DMS153 treated with DMSO at 0.1 percent for 48 hours (cell line): ENCODE measurements around the gene PRKCQ.
"Not testable (repeated sequence)": the region's sequence is repeated elsewhere in the genome, so short reads cannot be mapped to it uniquely, and the experiment has no call there.

ENCODE experiments used
- DNase-seq: peaks from one replicate; lab custom pipeline; 2025; ENCODE audit not compliant: unreplicated experiment; lab: John Stamatoyannopoulos, UW

Gene PRKCQ

DNA sequence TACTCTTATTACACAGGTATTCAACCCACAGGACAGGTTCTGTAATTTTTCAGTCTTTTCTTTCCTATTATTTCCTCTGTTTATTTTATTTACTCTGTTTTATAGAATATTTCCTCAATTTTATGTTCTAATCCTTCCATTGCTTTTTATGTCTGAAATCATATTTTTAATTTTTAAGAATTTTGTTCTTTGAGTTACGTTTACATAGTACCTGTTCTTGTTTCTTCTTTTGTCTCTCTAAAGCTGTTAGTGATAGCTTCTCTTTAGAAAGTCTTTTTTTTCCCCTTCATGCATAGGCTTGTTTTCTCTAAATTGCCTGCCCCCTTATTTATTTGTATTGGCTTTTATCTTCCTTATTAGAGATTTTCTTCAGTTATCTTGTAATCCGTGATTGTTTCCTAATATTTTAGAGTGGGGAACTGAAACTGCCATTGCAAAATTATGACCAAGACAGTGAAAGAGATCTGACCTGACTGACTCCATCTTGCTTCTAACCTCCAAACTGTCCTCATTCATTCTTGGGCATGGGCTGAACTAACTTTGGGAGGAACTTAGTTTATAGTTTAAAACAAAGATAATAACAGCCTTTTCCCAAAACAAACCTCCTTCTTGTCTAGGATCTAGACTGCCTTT, 189.7 kb downstream of the PRKCQ start:
- no peak for DNase-seq

DNA sequence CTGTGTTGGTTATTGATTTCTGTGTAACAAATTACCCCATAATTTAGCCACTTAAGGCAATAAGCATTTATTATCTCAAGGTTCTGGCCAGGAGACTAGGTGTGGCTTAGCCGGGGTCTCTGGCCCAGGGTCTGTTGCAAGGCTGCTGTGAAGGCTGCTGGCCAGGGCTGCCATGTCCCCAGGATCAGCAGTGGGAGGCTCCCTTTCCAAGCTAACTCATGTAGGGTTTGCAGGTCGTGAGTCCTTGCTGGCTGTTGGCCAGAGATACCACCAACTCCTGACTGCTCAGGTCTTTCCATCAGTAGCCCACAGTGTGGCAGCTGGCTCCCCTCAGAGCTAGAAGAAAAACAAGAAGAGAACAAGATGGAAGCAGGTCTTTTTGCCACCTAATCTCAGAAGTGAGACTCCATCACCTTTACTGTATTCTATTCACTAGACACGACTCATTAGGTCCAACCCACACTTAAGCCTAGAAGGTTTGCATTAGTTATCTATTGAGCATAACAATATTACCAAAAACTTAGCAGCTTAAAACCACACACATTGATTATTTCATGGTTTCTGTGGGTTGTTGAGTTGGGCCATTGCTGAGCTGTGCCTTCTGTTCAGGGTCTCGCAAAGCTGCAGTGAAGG, 191.7 kb downstream of the PRKCQ start:
- no peak for DNase-seq

DNA sequence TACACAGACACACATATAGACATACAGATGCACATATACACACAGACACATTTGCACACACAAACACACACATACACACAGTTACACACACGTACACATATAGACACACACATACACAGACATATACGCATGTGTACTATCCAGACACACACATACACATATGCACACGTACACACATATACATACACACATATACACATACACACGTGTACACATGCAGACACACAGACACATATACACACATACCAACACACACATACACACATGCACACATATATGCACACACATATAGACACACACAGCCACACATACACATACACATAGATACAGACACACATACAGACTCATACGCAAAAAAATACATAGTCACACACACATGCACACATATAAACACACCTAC, 193.1 kb downstream of the PRKCQ start:
- DNase-seq: no peak

DNA sequence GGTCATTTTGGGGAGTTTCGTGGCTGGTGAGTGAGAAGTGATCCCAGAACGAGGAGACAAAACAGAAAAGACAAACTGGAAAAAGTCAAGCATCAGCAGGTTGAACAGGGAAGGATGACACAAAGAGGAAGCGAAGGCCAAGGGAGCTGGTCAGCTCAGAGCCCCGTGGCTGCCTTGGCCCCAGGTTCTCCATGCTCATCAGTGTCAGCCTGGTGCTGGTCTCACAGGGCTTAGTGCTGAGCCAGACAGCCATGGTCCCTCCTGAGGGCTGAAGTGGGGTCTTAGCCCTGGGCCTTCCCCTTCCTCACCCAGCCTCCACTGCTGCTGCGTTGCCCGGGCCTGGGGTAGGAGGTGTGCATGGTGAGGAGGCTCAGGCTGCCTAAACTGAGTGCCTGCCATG, 193.7 kb downstream of the PRKCQ start:
- DNase-seq: no peak

DNA sequence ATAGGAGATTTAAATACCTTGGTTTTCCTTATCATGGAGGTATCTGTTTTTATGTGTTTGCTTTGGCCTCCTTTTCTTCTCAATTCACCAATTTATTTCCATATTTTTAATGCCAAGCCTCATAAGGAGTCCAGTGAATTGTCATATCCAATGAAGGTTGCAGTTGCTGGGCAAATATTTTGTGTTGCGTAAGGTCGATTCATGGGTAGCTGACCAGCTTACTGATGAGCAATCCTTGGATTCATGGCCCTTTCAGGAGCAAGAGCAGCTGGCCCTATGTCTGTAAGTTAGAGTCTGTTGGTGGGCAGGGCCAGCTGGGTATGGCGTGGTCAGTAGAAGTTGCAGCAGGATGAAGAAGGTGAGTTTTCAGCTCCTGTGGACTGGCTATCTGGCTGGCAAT, 194.4 kb downstream of the PRKCQ start:
- no peak for DNase-seq

DNA sequence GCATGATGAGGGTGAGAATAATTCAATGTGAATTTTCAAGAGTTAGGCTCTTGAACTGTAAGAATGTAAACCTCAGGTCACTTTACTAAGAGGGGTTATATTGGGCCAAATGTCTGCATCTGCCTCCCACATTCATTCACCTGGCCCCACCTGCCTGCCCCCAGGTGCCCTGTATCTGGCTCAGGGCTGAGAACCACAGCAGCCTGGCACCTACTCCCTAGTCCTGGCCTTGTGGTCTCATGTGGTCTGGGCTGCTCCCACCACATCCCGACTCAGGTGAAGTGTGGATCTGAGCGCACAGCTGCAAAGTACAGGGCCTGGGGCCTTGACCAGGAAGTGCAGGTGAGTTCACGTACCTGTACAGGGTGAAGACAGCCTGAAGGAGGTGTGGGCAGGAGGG, 195.2 kb downstream of the PRKCQ start:
- no peak for DNase-seq

DNA sequence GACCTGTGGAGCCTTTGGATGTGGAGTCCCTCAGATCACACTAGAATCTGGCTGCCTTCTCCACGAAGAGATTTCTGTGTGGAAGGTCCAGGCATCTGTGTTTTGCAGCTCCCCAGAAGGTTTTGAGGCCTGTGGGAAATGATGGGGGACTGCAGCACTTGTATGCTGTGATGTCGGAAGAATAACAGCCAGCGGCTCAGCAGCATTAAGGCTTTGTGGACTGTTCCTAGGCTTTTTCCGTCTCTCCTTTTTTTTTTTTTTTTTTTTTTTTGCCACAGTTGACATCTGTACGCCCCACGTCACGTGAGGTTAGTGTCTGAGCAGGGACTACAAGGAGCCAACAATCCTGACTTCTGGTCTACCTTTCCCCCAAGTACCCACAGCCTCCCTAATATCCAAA, 196.0 kb downstream of the PRKCQ start:
- DNase-seq: no peak

DNA sequence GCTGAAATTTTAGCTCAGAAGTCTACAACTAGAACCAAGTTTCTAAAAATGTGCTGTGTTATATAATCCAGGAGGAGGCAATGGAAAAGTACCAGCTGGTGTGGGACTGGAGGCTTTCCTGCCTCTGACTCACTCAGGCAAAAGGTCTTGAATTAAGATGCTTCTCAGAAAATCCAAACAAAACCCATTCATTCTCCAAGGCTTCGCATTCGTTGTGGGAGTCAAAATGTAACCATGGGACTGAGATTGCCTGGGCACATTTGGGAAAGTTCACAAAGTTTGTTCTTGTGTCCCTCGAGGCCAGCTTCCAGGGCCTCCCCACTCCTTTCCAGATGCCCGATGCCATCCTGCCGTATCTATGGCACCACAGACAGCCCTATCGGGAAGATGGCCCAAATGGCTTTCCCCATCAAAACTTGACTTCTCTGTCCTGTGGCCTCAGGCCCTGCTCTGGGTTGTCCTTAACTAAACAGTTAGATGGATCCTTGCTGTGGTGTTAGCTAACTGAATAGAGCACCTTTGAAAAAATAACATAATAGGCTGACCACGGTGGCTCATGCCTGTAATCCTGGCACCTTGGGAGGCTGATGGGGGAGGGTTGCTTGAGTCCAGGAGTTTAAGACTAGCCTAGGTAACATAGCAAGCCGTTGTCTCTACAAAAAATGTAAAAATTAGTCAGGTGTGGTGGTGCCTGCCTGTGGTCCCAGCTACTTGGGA, 196.8 kb downstream of the PRKCQ start:
- no peak for DNase-seq

DNA sequence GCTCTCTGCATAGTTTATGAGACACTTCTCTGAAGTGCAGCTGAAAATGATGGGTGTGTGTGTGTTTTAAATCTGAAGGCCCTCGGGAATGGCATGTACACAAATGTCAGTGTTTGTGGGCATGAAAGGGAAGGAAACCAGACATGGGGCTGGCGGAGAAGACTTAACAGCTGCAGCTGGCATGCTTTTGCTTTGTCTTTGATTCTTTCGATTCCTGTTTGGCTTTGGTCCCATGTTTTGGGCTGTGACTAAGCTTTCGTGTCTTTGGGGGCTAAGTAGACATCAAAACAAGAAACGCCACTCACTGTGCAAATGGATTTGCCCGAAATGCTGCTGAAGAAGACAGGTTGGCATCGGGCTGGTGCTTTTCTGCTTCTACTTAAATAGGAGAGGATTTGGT, 198.0 kb downstream of the PRKCQ start:
- no peak for DNase-seq

DNA sequence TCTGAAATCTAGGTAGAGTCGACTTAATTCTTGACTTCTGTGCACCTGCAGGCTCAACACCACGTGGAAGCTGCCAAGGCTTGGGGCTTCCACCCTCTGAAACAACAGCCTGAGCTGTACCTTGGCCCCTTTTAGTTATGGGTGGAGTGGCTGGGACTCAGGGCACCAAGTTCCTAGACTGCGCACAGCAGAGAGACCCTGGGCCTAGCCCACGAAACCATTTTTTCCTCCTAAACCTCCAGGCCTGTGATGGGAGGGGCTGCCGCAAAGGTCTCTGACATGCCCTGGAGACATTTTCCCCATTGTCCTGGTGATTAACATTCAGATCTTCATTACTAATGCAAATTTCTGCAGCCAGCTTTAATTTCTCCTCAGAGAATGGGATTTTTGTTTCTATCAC, 199.6 kb downstream of the PRKCQ start:
- DNase-seq: not testable (repeated sequence)

DNA sequence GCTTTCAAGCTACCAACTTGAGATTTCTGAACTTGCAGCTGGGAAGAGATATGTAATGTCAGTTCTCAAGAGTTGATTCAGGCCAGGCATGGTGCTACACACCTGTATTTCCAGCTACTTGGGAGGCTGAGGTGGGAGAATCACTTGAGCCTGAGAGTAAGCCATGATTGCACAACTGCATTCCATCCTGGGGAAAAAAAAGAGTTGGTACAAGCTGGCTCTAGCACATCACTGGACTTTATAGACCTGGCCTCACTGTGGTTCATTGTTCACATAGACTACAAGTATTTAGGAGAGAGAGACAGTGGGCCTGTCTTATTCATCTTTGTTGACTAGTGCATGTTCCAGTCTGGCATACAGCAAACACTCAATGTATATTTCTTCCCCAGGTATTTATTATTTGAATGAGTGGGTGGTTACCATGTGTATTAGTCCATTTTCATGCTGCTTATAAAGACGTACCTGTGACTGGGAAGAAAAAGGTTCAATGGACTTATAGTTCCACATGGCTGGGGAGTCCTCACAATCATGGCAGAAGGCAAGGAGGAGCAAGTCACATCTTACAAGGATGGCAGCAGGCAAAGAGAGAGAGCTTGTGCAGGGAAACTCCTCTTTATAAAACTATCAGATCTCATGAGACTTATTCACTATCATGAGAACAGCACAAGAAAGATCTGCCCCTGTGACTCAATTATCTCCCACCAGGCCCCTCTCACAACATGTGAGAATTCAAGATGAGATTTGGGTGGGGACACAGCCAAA, 200.9 kb downstream of the PRKCQ start:
- DNase-seq: no peak
